SK-N-SH (cell line): Measurements from ENCODE around the gene RHOBTB1. TPM values are rescaled to one million over a fixed set of nuclear protein-coding genes. Genes with fewer than 3 reads are reported as not detected.
A peak's percentile ranks its signal among the peaks of the same experiment; 100 is the strongest.
"Not testable (repeated sequence)": the region's sequence is repeated elsewhere in the genome, so short reads cannot be mapped to it uniquely, and the experiment has no call there.

Experiments
- CTCF ChIA-PET: fragments of 300-600, 350-600 bp; formaldehyde crosslinking; extraction: SDS; loops from one replicate; lab custom pipeline; 2021; lab: Yijun Ruan, JAX
- POLR2A ChIA-PET: fragments of 350-600 bp; sonication (Branson Sonifier 250); formaldehyde crosslinking; extraction: SDS; loops from one replicate; lab custom pipeline; 2020; ENCODE audit warnings: antibody characterized with exemption, inconsistent platforms; lab: Yijun Ruan, JAX
- DNase-seq: peaks from one replicate; pipeline ENCODE4 v3.0.0; 2012
- H2AFZ ChIP-seq: fragments of 200-600 bp; sonication (generic); 2 replicates; pipeline ENCODE4 v1.8.1; 2016; ENCODE audit warnings: antibody characterized with exemption, mild to moderate bottlenecking, low read depth
- H3F3A ChIP-seq: fragments of 200-600 bp; sonication (generic); replicated peaks from 2 replicates; pipeline ENCODE3; 2016; ENCODE audit warnings: antibody characterized with exemption, mild to moderate bottlenecking; ENCODE audit not compliant: insufficient read depth
- H3K27ac ChIP-seq, 2 experiments: fragments of 200-500 bp in 1 of 2; fragments of 200-600 bp in 1 of 2; sonication (Bioruptor generic) in 1 of 2; sonication (generic), shearing (Covaris generic) in 1 of 2; 2 replicates each; pipeline versions ENCODE4 v1.5.1 to v1.6.1; 2014 to 2016; ENCODE audit warnings: low read depth in 2 of 2, inconsistent platforms in 1 of 2, low read length in 1 of 2, mild to moderate bottlenecking in 1 of 2, mixed read lengths in 1 of 2
- H3K27me3 ChIP-seq: fragments of 200-600 bp; sonication (generic), shearing (Covaris generic); 2 replicates; pipeline ENCODE4 v1.6.1; 2016; ENCODE audit warnings: mixed run types; ENCODE audit not compliant: insufficient read depth
- H3K36me3 ChIP-seq, 2 experiments: fragments of 200-500 bp in 1 of 2; fragments of 200-600 bp in 1 of 2; sonication (Bioruptor generic) in 1 of 2; sonication (generic) in 1 of 2; replicated peaks in 1 of 2; 2 replicates each; pipeline versions ENCODE3 to v1.5.1; 2014 to 2016; ENCODE audit warnings: low read length in 1 of 2, mild to moderate bottlenecking in 1 of 2; ENCODE audit not compliant: insufficient read depth in 2 of 2, control insufficient read depth in 1 of 2
- H3K4me1 ChIP-seq, 2 experiments: fragments of 200-500 bp in 1 of 2; fragments of 200-600 bp in 1 of 2; sonication (Bioruptor generic) in 1 of 2; sonication (generic), shearing (Covaris generic) in 1 of 2; 2 replicates each; pipeline versions ENCODE4 v1.5.1 to v1.6.1; 2014 to 2016; ENCODE audit warnings: low read depth in 1 of 2, low read length in 1 of 2, mixed run types in 1 of 2; ENCODE audit not compliant: insufficient read depth in 2 of 2, control insufficient read depth in 1 of 2
- H3K4me2 ChIP-seq: fragments of 200-600 bp; sonication (generic), shearing (Covaris generic); 2 replicates; pipeline ENCODE4 v1.6.1; 2017; ENCODE audit warnings: mixed run types
- H3K4me3 ChIP-seq, 2 experiments: fragments of 200-500 bp in 1 of 2; fragments of 200-600 bp in 1 of 2; sonication (Bioruptor generic) in 1 of 2; sonication (generic), shearing (Covaris generic) in 1 of 2; 2 replicates each; pipeline versions ENCODE4 v1.5.1 to v1.8.1; 2014 to 2016; ENCODE audit warnings: low read depth in 2 of 2, inconsistent platforms in 1 of 2, low read length in 1 of 2, mild to moderate bottlenecking in 1 of 2, mixed read lengths in 1 of 2, moderate library complexity in 1 of 2
- H3K79me2 ChIP-seq: fragments of 200-600 bp; sonication (generic); 2 replicates; pipeline ENCODE4 v1.8.1; 2017; ENCODE audit warnings: mild to moderate bottlenecking; ENCODE audit not compliant: insufficient read depth
- H3K9ac ChIP-seq: fragments of 200-600 bp; sonication (generic); 2 replicates; pipeline ENCODE4 v1.6.1; 2017; ENCODE audit warnings: mixed run types
- H3K9me2 ChIP-seq: fragments of 200-600 bp; sonication (generic); 2 replicates; pipeline ENCODE4 v1.6.1; 2017; ENCODE audit warnings: mixed run types
- H3K9me3 ChIP-seq: fragments of 200-600 bp; sonication (generic); 2 replicates; pipeline ENCODE4 v1.6.1; 2017; ENCODE audit warnings: mixed run types, mild to moderate bottlenecking, moderate library complexity
- H4K20me1 ChIP-seq: fragments of 200-600 bp; sonication (generic); 2 replicates; pipeline ENCODE4 v1.6.1; 2017; ENCODE audit warnings: mild to moderate bottlenecking, mixed run types; ENCODE audit not compliant: insufficient read depth
- EZH2phosphoT487 ChIP-seq: fragments of 200-600 bp; sonication (generic); IDR thresholded peaks from 2 replicates; pipeline ENCODE4 v1.6.1; 2017; ENCODE audit warnings: low read depth, mixed run types, mild to moderate bottlenecking, antibody characterized with exemption, moderate library complexity, borderline replicate concordance
- FOSL2 ChIP-seq: IDR thresholded peaks from 2 replicates; pipeline ENCODE4 v1.4.0; 2012; ENCODE audit warnings: low read depth, mild to moderate bottlenecking, moderate library complexity, borderline replicate concordance
- FOXJ3 ChIP-seq: sonication (generic); formaldehyde crosslinking; IDR thresholded peaks from 2 replicates; pipeline ENCODE4 v1.5.1; 2020; ENCODE audit warnings: mild to moderate bottlenecking, missing genetic modification reagents
- GABPA ChIP-seq: IDR thresholded peaks from 2 replicates; pipeline ENCODE4 v1.4.0; 2012; ENCODE audit warnings: low read depth, mild to moderate bottlenecking
- IRF3 ChIP-seq: fragments of 150-350 bp; IDR thresholded peaks from 2 replicates; pipeline ENCODE4 v1.6.1; 2016; ENCODE audit warnings: mild to moderate bottlenecking, low read depth, low read length
- JUND ChIP-seq: IDR thresholded peaks from 2 replicates; pipeline ENCODE4 v1.4.0; 2012
- NFIC ChIP-seq: IDR thresholded peaks from 2 replicates; pipeline ENCODE4 v1.4.0; 2012; ENCODE audit warnings: borderline replicate concordance
- NRF1 ChIP-seq: IDR thresholded peaks from 2 replicates; pipeline ENCODE4 v1.6.1; 2012; ENCODE audit warnings: low read depth, mild to moderate bottlenecking, low read length
- POLR2AphosphoS5 ChIP-seq: IDR thresholded peaks from 2 replicates; pipeline ENCODE4 v1.6.1; 2012; ENCODE audit warnings: low read depth, low read length
- RAD21 ChIP-seq: IDR thresholded peaks from 2 replicates; pipeline ENCODE4 v1.6.1; 2012; ENCODE audit warnings: mild to moderate bottlenecking, low read length
- RFX5 ChIP-seq: IDR thresholded peaks from 2 replicates; pipeline ENCODE4 v1.6.1; 2012; ENCODE audit warnings: mild to moderate bottlenecking, improper control_type of control experiment, low read length
- RXRA ChIP-seq: IDR thresholded peaks from 2 replicates; pipeline ENCODE4 v1.4.0; 2012; ENCODE audit warnings: low read depth, mild to moderate bottlenecking, borderline replicate concordance
- SIN3A ChIP-seq: IDR thresholded peaks from 2 replicates; pipeline ENCODE4 v1.6.1; 2012; ENCODE audit warnings: low read depth, mild to moderate bottlenecking, low read length, moderate library complexity, borderline replicate concordance
- SMC3 ChIP-seq: IDR thresholded peaks from 2 replicates; pipeline ENCODE4 v1.6.1; 2012; ENCODE audit warnings: low read depth, low read length, improper control_type of control experiment
- USF1 ChIP-seq: IDR thresholded peaks from 2 replicates; pipeline ENCODE4 v1.4.0; 2012; ENCODE audit warnings: low read depth, borderline replicate concordance
- ZBTB33 ChIP-seq: IDR thresholded peaks from 2 replicates; pipeline ENCODE4 v1.4.0; 2012; ENCODE audit warnings: low read depth, borderline replicate concordance
- WGBS: methylation state at CpG from one replicate; pipeline ENCODE4 v1.1.6; 2017; ENCODE audit warnings: low lambda C conversion rate; 5-methylcytosine and 5-hydroxymethylcytosine counted together
- polyA plus RNA-seq, 3 experiments: library from polyadenylated mRNA; depleted of rRNA; stranded (reverse); fragments of >200 nt; gene quantifications; 2 replicates each; pipeline ENCODE4 v1.2.3, GENCODE V29; 2012
- TF ChIP-seq, protein P1 (sequence below): IDR thresholded peaks from 2 replicates; pipeline ENCODE4 v1.4.0; 2012; ENCODE audit warnings: low read depth

The RHOBTB1 gene
- polyA plus RNA-seq, 1 of the 3 experiments (the other 2 are of a cell fraction): 10.5 TPM

DNA sequence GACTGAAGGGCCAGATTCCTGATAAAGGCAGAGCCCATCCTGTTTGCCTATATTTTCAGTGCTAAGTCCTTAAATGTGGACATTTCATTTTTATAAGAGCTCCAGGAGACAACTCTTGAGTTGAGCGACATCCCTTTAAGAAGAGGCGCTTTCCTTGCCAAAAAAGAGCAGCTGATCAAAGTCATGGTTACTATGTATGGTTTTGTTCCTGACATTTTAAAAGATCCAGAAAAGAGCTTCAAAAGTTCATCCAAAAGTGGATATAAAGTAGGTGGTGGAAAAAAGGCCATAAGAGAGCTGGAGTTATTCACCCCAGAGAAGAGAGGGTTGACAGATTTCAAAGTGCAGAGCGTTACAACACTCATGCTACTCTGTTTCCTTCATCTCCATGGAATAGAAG is 36.7 kb downstream of the RHOBTB1 start (continued):
- no peak for TF ChIP-seq RAD21

DNA sequence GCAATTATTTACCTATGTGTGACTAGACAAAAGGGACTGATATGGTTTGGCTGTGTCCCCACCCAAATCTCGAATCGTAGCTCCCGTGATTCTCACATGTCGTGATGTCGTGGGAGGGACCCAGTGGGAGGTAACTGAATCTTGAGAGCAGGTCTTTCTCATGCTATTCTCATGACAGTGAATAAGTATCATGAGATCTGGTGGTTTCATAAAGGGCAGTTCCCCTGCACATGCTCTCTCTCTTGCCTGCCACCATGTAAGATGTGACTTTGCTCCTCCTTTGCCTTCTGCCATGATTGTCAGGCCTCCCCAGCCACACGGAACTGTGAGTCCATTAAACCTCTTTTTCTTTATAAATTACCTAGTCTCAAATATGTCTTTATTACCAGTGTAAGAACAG is 37.2 kb downstream of the RHOBTB1 start:
- H3K79me2 ChIP-seq, H3K27me3 ChIP-seq, H3K4me2 ChIP-seq, H4K20me1 ChIP-seq, H3K4me3 ChIP-seq, H3K9ac ChIP-seq, H3F3A ChIP-seq, H3K9me3 ChIP-seq, H2AFZ ChIP-seq, POLR2A ChIA-PET, H3K27ac ChIP-seq, H3K9me2 ChIP-seq, DNase-seq: not testable (repeated sequence)
- Histone ChIP-seq H3K36me3 (peaks cover 28 to 35% of the 10 kb centered on the region in 2 experiments), H3K4me1 (peaks cover 2 to 12% of the 10 kb centered on the region in 2 experiments; a peak in 3 of 4 replicates)
- CTCF ChIA-PET: interaction anchor here (1.3 kb wide), 1 partner anchor 24 kb away, joined by 4 read pairs; no protein-coding TSS in a partner anchor
- WGBS: 93% methylated on average over 6 of the region's 6 CpGs

- Histone ChIP-seq H3K4me1 (peaks cover 4 to 16% of the 10 kb centered on the region in 2 experiments; a peak in 3 of 4 replicates), H3K4me3 (no peak overlapping the region), H3F3A (no peaks in the 10 kb centered on the region), H3K36me3 (peaks cover 30 to 32% of the 10 kb centered on the region in 2 experiments), H3K27me3 (no peaks in the 10 kb centered on the region), H3K9me2 (no peaks in the 10 kb centered on the region), H3K27ac (peak overlapping the region in 1 of 2 experiments; percentile 43; a peak in 2 of 4 replicates), H3K79me2 (no peaks in the 10 kb centered on the region), H2AFZ (no peak overlapping the region), H3K9ac (no peak overlapping the region), H4K20me1 (no peaks in the 10 kb centered on the region), H3K9me3 (no peaks in the 10 kb centered on the region), H3K4me2 (no peak overlapping the region)
- no peak for TF ChIP-seq GABPA
- no peak for TF ChIP-seq SMC3
- TF ChIP-seq NRF1: no peak
- no peak for TF ChIP-seq SIN3A
- no peak for TF ChIP-seq ZBTB33
- WGBS: 81% methylated on average over 2 of the region's 2 CpGs
- DNase-seq: no peak
- ChIA-PET CTCF (interaction anchor here (1.3 kb wide), 1 partner anchor 23 kb away, joined by 4 read pairs; no protein-coding TSS in a partner anchor), POLR2A (no interaction called here)
Observed at GRCh38 chr10:60906411-60906810, 37.6 kb downstream of the RHOBTB1 start.

DNA sequence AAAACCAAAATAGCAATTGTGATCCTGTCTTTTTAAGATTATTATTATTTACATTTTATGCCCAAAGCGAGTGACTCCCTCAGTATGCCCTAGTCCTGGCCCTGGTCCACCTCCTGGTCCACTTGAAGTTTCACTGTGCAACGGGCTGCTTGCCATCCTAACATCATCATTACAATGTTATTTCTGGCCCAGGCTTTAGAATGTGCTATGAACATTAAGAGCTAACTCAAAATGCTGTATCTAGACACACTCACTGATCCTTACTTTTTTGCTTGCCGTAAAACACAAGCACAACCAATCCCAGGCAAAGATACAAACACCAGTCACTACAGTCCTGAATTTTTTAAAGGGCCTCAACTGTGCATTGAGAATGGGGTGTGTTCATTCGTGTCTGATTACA is 38.4 kb downstream of the RHOBTB1 start:
- ChIA-PET CTCF (interaction anchor here (1.3 kb wide), 1 partner anchor 22 kb away, joined by 4 read pairs; no protein-coding TSS in a partner anchor), POLR2A (no interaction called here)
- Histone ChIP-seq H3K27ac (no peak overlapping the region; a peak in 1 of 4 replicates), H3K4me2 (no peak overlapping the region), H3K9ac (no peak overlapping the region), H3F3A (no peaks in the 10 kb centered on the region), H3K4me1 (peaks cover 4 to 20% of the 10 kb centered on the region in 2 experiments; a peak in 3 of 4 replicates), H3K79me2 (no peaks in the 10 kb centered on the region), H2AFZ (no peak overlapping the region), H3K27me3 (no peaks in the 10 kb centered on the region), H3K4me3 (no peak overlapping the region), H3K9me3 (no peaks in the 10 kb centered on the region), H3K36me3 (peaks cover 28% of the 10 kb centered on the region in 2 experiments), H3K9me2 (no peaks in the 10 kb centered on the region), H4K20me1 (no peaks in the 10 kb centered on the region)
- DNase-seq: no peak
- WGBS: 87% methylated on average over 4 of the region's 4 CpGs
- TF ChIP-seq USF1: no peak
- TF ChIP-seq NRF1: no peak
- no peak for TF ChIP-seq FOXJ3 (CRISPR knock-in tag)
- TF ChIP-seq RXRA: no peak
- TF ChIP-seq EZH2phosphoT487: no peak
- TF ChIP-seq RAD21: no peak
- no peak for TF ChIP-seq SIN3A
- no peak for TF ChIP-seq FOSL2
- TF ChIP-seq, protein P1, sequence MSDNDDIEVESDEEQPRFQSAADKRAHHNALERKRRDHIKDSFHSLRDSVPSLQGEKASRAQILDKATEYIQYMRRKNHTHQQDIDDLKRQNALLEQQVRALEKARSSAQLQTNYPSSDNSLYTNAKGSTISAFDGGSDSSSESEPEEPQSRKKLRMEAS: no peak
- no peak for TF ChIP-seq RFX5
- TF ChIP-seq POLR2AphosphoS5: no peak
- TF ChIP-seq NFIC: no peak
- no peak for TF ChIP-seq IRF3
- TF ChIP-seq JUND: no peak
